Sigmoid colon (tissue), 4 donors: ENCODE data around the gene PRR15L.

ENCODE experiments used
- EP300 ChIP-seq, 4 donors: sonication (generic); formaldehyde crosslinking; IDR thresholded peaks; one replicate each; pipeline ENCODE4 v1.6.1; 2017; ENCODE audit warnings: antibody characterized with exemption in 4 of 4
- POLR2A ChIP-seq, 2 donors: fragments of 450-650 bp; IDR thresholded peaks; one replicate each; pipeline ENCODE4 v1.6.1; 2016; ENCODE audit warnings: antibody characterized with exemption in 2 of 2, mild to moderate bottlenecking in 2 of 2, moderate library complexity in 2 of 2
- POLR2AphosphoS5 ChIP-seq, 4 donors: sonication (generic); formaldehyde crosslinking; IDR thresholded peaks; one replicate each; pipeline ENCODE4 v1.6.1; 2017; ENCODE audit warnings: antibody characterized with exemption in 4 of 4
- TF ChIP-seq, protein P1 (sequence below), 4 experiments: fragments of 450-650 bp in 3 of 4; fragments of 200-600 bp in 1 of 4; IDR thresholded peaks; one replicate each; pipeline ENCODE4 v1.5.1; 2016 to 2019; ENCODE audit warnings: antibody characterized with exemption in 4 of 4, mild to moderate bottlenecking in 3 of 4, moderate library complexity in 2 of 4

DNA sequence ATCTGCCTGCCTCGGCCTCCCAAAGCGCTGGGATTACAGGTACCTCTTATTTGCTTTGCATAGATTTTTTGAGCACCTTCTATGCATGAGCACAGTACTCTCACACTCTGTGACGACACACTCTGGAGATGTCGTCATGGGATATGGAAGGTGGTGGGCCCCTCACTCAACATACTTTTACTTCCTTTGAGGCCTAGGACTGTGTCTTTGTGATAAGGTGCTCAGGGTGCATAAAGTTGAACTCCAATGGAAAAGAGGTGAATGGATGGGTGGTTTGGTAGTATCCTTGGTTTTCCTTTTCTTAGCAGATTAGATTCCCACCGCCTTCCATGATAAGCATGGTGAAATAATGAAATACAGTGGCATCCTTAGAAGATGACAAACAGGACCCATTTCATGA lies 7.2 kb upstream of the PRR15L start:
- no peak for TF ChIP-seq POLR2AphosphoS5 (IDR thresholded peaks at IDR 0.05)
- TF ChIP-seq, protein P1, sequence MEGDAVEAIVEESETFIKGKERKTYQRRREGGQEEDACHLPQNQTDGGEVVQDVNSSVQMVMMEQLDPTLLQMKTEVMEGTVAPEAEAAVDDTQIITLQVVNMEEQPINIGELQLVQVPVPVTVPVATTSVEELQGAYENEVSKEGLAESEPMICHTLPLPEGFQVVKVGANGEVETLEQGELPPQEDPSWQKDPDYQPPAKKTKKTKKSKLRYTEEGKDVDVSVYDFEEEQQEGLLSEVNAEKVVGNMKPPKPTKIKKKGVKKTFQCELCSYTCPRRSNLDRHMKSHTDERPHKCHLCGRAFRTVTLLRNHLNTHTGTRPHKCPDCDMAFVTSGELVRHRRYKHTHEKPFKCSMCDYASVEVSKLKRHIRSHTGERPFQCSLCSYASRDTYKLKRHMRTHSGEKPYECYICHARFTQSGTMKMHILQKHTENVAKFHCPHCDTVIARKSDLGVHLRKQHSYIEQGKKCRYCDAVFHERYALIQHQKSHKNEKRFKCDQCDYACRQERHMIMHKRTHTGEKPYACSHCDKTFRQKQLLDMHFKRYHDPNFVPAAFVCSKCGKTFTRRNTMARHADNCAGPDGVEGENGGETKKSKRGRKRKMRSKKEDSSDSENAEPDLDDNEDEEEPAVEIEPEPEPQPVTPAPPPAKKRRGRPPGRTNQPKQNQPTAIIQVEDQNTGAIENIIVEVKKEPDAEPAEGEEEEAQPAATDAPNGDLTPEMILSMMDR (IDR thresholded peaks at IDR 0.05), result no peak
- TF ChIP-seq EP300 (IDR thresholded peaks at IDR 0.05), result no peak
- TF ChIP-seq POLR2A (IDR thresholded peaks at IDR 0.05), result no peak
